DMS79 (cell line): Measurements from ENCODE around the gene LTBP2.
"Not testable (repeated sequence)": the region's sequence is repeated elsewhere in the genome, so short reads cannot be mapped to it uniquely, and the experiment has no call there.

Source experiments
- DNase-seq: peaks from one replicate; lab custom pipeline; 2025; lab: John Stamatoyannopoulos, UW

Gene LTBP2

GRCh38 chr14:74551001-74551400 is 61.0 kb downstream of the LTBP2 start:
- DNase-seq: no peak

- no peak for DNase-seq
Observed at GRCh38 chr14:74550071-74550470, 62.0 kb downstream of the LTBP2 start.

- no peak for DNase-seq
Observed at GRCh38 chr14:74549588-74549987, 62.4 kb downstream of the LTBP2 start.

- DNase-seq: no peak
Observed at GRCh38 chr14:74548881-74549280, 63.2 kb downstream of the LTBP2 start.

- no peak for DNase-seq
Observed at GRCh38 chr14:74547331-74547927, 64.6 kb downstream of the LTBP2 start.

- DNase-seq: no peak
Observed at GRCh38 chr14:74546416-74546815, 65.6 kb downstream of the LTBP2 start.

- no peak for DNase-seq
Observed at GRCh38 chr14:74545386-74545785, 66.7 kb downstream of the LTBP2 start.

- no peak for DNase-seq
Observed at GRCh38 chr14:74543771-74544438, 68.1 kb downstream of the LTBP2 start.

- no peak for DNase-seq
Observed at GRCh38 chr14:74542056-74542685, 69.9 kb downstream of the LTBP2 start.

- no peak for DNase-seq
Observed at GRCh38 chr14:74541225-74541624, 70.8 kb downstream of the LTBP2 start.

GRCh38 chr14:74539503-74539902 is 72.5 kb downstream of the LTBP2 start:
- DNase-seq: no peak

GRCh38 chr14:74538411-74539391 is 73.3 kb downstream of the LTBP2 start:
- DNase-seq: no peak

- not testable (repeated sequence) for DNase-seq
Observed at GRCh38 chr14:74536336-74536735, 75.7 kb downstream of the LTBP2 start.

- DNase-seq: no peak
Observed at GRCh38 chr14:74535756-74536325, 76.2 kb downstream of the LTBP2 start.

- no peak for DNase-seq
Observed at GRCh38 chr14:74533576-74533975, 78.5 kb downstream of the LTBP2 start.

GRCh38 chr14:74532246-74532645 is 79.8 kb downstream of the LTBP2 start:
- DNase-seq: no peak

- no peak for DNase-seq
Observed at GRCh38 chr14:74531467-74531866, 80.6 kb downstream of the LTBP2 start.

- DNase-seq: no peak
Observed at GRCh38 chr14:74531006-74531405, 81.0 kb downstream of the LTBP2 start.

GRCh38 chr14:74528886-74529285 is 83.2 kb downstream of the LTBP2 start:
- no peak for DNase-seq

GRCh38 chr14:74528406-74528805 is 83.6 kb downstream of the LTBP2 start:
- no peak for DNase-seq

- DNase-seq: no peak
Observed at GRCh38 chr14:74527736-74528280, 84.2 kb downstream of the LTBP2 start.
